Renal cortical epithelial cell (primary cell): ENCODE results near the gene MUC12. TPM values are rescaled to one million over a fixed set of nuclear protein-coding genes. Genes with fewer than 3 reads are reported as not detected.
"Not testable (repeated sequence)": the region's sequence is repeated elsewhere in the genome, so short reads cannot be mapped to it uniquely, and the experiment has no call there.

Experiments
- DNase-seq: peaks from one replicate; pipeline ENCODE4 v3.0.0-alpha.2; 2011; ENCODE audit warnings: low read depth
- total RNA-seq: library from RNA; depleted of rRNA; stranded (reverse); fragments of >200 nt; gene quantifications from 2 replicates; pipeline ENCODE4 v1.2.3, GENCODE V29; 2014

Gene MUC12
- total RNA-seq, 1 donor from 2014 or later, result not detected

- DNase-seq, result no peak
These were observed 91.6 kb downstream of the MUC12 start for GRCh38 chr7:101060992-101061391.

GRCh38 chr7:101064176-101064550 is 94.8 kb downstream of the MUC12 start:
- DNase-seq, result not testable (repeated sequence)

GRCh38 chr7:101065162-101065561 is 95.8 kb downstream of the MUC12 start:
- DNase-seq, result not testable (repeated sequence)

GRCh38 chr7:101066141-101066832 is 96.9 kb downstream of the MUC12 start:
- peak; percentile 6 for DNase-seq

- no peak for DNase-seq
These were observed 97.4 kb downstream of the MUC12 start for GRCh38 chr7:101066833-101067177.

- DNase-seq, result no peak
These were observed 99.0 kb downstream of the MUC12 start for GRCh38 chr7:101068401-101068800.

Other genes with a start within 250 kb of the MUC12 start
- gene EPO, start 249.1 kb upstream of the MUC12 start, total RNA-seq, result not detected in 2 replicates
- not detected in 2 replicates for gene ZAN, start 236.0 kb upstream of the MUC12 start, total RNA-seq
- 80.9 and 141 TPM in 2 replicates for gene EPHB4, start 142.0 kb upstream of the MUC12 start, total RNA-seq
- 13.8 and 25.5 TPM in 2 replicates for gene SLC12A9, start 116.9 kb upstream of the MUC12 start, total RNA-seq
- 87.9 and 95.2 TPM in 2 replicates for gene TRIP6, start 102.2 kb upstream of the MUC12 start, total RNA-seq
- 32.8 and 51.7 TPM in 2 replicates for gene SRRT, start 94.5 kb upstream of the MUC12 start, total RNA-seq
- gene UFSP1, start 79.8 kb upstream of the MUC12 start, total RNA-seq, result 2.1 and 5.2 TPM in 2 replicates
- 0.94 and 1.2 TPM in 2 replicates for gene ACHE, start 73.7 kb upstream of the MUC12 start, total RNA-seq
- 0.75 TPM in 1 of 2 replicates, not detected in the other for gene MUC3A, start 20.0 kb upstream of the MUC12 start, total RNA-seq
- gene MUC17, start 50.5 kb downstream of the MUC12 start, total RNA-seq, result not detected in 2 replicates
- 18.6 and 43.8 TPM in 2 replicates for gene TRIM56, start 115.9 kb downstream of the MUC12 start, total RNA-seq
- 860 and 1,733 TPM in 2 replicates for gene SERPINE1, start 157.5 kb downstream of the MUC12 start, total RNA-seq
- 137 and 326 TPM in 2 replicates for gene AP1S1, start 184.9 kb downstream of the MUC12 start, total RNA-seq
- 0.05 and 1.2 TPM in 2 replicates for gene VGF, start 196.0 kb downstream of the MUC12 start, total RNA-seq
- not detected in 2 replicates for gene NAT16, start 210.7 kb downstream of the MUC12 start, total RNA-seq
- gene MOGAT3, start 231.5 kb downstream of the MUC12 start, total RNA-seq, result not detected in 2 replicates
- gene PLOD3, start 248.0 kb downstream of the MUC12 start, total RNA-seq, result 31.3 and 55.8 TPM in 2 replicates
- 51.5 and 160 TPM in 2 replicates for gene ZNHIT1, start 248.6 kb downstream of the MUC12 start, total RNA-seq